Gastrocnemius medialis (tissue), 4 donors: ENCODE results near the gene TSPAN9. TPM values are rescaled to one million over a fixed set of nuclear protein-coding genes. Genes with fewer than 3 reads are reported as not detected.

Experiments
- ATAC-seq, 2 donors: fragments of 150-250 bp; one replicate each; pipeline ENCODE4 v1.9.1; 2016
- DNase-seq, 2 donors: peaks; one replicate each; pipeline ENCODE4 v3.0.0-alpha.2; 2019
- H3K27ac ChIP-seq, 4 donors: fragments of 200-600 bp; sonication (generic); 1 replicate in 1 of 4; 2 replicates in 3 of 4; pipeline ENCODE4 v1.5.1; 2016 to 2018; ENCODE audit warnings: mild to moderate bottlenecking in 2 of 4, moderate library complexity in 1 of 4
- H3K27me3 ChIP-seq, 3 donors: fragments of 200-600 bp; sonication (generic) in 2 of 3; 1 replicate in 1 of 3; 2 replicates in 2 of 3; pipeline versions ENCODE4 v1.5.1 to v1.6.0; 2016 to 2019; ENCODE audit warnings: mild to moderate bottlenecking in 1 of 3, moderate library complexity in 1 of 3
- H3K36me3 ChIP-seq, 2 donors: fragments of 200-600 bp; sonication (generic) in 1 of 2; one replicate each; pipeline ENCODE4 v1.5.1; 2017 to 2018
- H3K4me1 ChIP-seq, 2 donors: fragments of 200-600 bp; sonication (generic) in 1 of 2; one replicate each; pipeline ENCODE4 v1.5.1; 2016 to 2017; ENCODE audit warnings: mild to moderate bottlenecking in 2 of 2
- H3K4me3 ChIP-seq, 4 donors: fragments of 200-600 bp; sonication (generic) in 3 of 4; 1 replicate in 1 of 4; 2 replicates in 3 of 4; pipeline ENCODE4 v1.5.1; 2016 to 2019; ENCODE audit warnings: mild to moderate bottlenecking in 2 of 4
- H3K9me3 ChIP-seq, 3 donors: fragments of 200-600 bp; sonication (generic) in 2 of 3; 1 replicate in 1 of 3; 2 replicates in 2 of 3; pipeline ENCODE4 v1.5.1; 2016 to 2019
- CTCF ChIP-seq, 5 experiments: fragments of 450-650 bp in 3 of 5; fragments of 200-600 bp in 2 of 5; sonication (generic) in 2 of 5; IDR thresholded peaks in 4 of 5; conservative IDR thresholded peaks in 1 of 5; 1 replicate in 4 of 5; 2 replicates in 1 of 5; pipeline ENCODE4 v1.5.1; 2016 to 2019; ENCODE audit warnings: antibody characterized with exemption in 5 of 5, mild to moderate bottlenecking in 3 of 5, moderate library complexity in 3 of 5
- POLR2A ChIP-seq, 2 donors: fragments of 450-650 bp; IDR thresholded peaks; one replicate each; pipeline ENCODE4 v1.6.1; 2017; ENCODE audit warnings: antibody characterized with exemption in 2 of 2, mild to moderate bottlenecking in 2 of 2, moderate library complexity in 2 of 2
- in situ Hi-C, 4 donors: fragments of 200-750 bp; cut with MboI; loops; one replicate each; pipeline versions ENCODE4 v1.15.0 to v1.8.0; 2017; ENCODE audit warnings: low sequenced_read_pairs in 4 of 4
- intact Hi-C: fragments of 100-400 bp; cut with DNase I; formaldehyde crosslinking; loops from one replicate; pipeline ENCODE4 v1.15.1; 2023; ENCODE audit warnings: low total_unique reads
- total RNA-seq, 4 donors: library from RNA; depleted of rRNA; stranded (reverse); fragments of >200 nt; gene quantifications; one replicate each; pipeline versions ENCODE4 v1.1.0 to v1.2.3, GENCODE V29; 2016

TSPAN9 gene
- total RNA-seq, 4 donors from 2014 or later: 4.7 to 9.4 (median 7.4) TPM

- DNase-seq: no peak
- TF ChIP-seq CTCF (IDR thresholded peaks at IDR 0.05 in 4 of 5, conservative IDR thresholded peaks at IDR 0.05 in 1 of 5) (no peak), POLR2A (IDR thresholded peaks at IDR 0.05) (no peak)
- Histone ChIP-seq H3K9me3 (no peaks in the 10 kb centered on the region), H3K36me3 (no peaks in the 10 kb centered on the region), H3K27me3 (no peaks in the 10 kb centered on the region), H3K27ac (no peak overlapping the region), H3K4me3 (no peak overlapping the region), H3K4me1 (peaks cover 0 to 5% of the 10 kb centered on the region in 2 donors)
- in situ Hi-C loops (no loop called here), intact Hi-C loops (no loop called here)
- ATAC-seq: no peak
Observed at GRCh38 chr12:3110578-3110977, 33.4 kb downstream of the TSPAN9 start.

- in situ Hi-C loops: no loop called here
- Histone ChIP-seq H3K36me3 (no peaks in the 10 kb centered on the region), H3K4me3 (no peak overlapping the region), H3K27ac (no peak overlapping the region), H3K9me3 (no peaks in the 10 kb centered on the region), H3K4me1 (peaks cover 0 to 4% of the 10 kb centered on the region in 2 donors), H3K27me3 (no peaks in the 10 kb centered on the region)
- TF ChIP-seq POLR2A (IDR thresholded peaks at IDR 0.05) (no peak), CTCF (IDR thresholded peaks at IDR 0.05 in 4 of 5, conservative IDR thresholded peaks at IDR 0.05 in 1 of 5) (no peak)
- ATAC-seq (no peak), DNase-seq (no peak)
- intact Hi-C loops: no loop called here
Observed at GRCh38 chr12:3113671-3114325, 36.6 kb downstream of the TSPAN9 start.

GRCh38 chr12:3114671-3115070 lies 37.5 kb downstream of the TSPAN9 start:
- DNase-seq (no peak), ATAC-seq (no peak)
- Histone ChIP-seq H3K27me3 (no peaks in the 10 kb centered on the region), H3K4me3 (no peak overlapping the region), H3K9me3 (no peaks in the 10 kb centered on the region), H3K27ac (no peak overlapping the region), H3K36me3 (no peaks in the 10 kb centered on the region), H3K4me1 (peaks cover 7% of the 10 kb centered on the region in 2 donors)
- in situ Hi-C loops (no loop called here), intact Hi-C loops (no loop called here)
- TF ChIP-seq POLR2A (IDR thresholded peaks at IDR 0.05) (no peak), CTCF (IDR thresholded peaks at IDR 0.05 in 4 of 5, conservative IDR thresholded peaks at IDR 0.05 in 1 of 5) (no peak)

GRCh38 chr12:3115078-3115477 lies 37.9 kb downstream of the TSPAN9 start:
- in situ Hi-C loops (no loop called here), intact Hi-C loops (no loop called here)
- Histone ChIP-seq H3K4me1 (peaks cover 11% of the 10 kb centered on the region in 2 donors), H3K27me3 (no peaks in the 10 kb centered on the region), H3K4me3 (no peak overlapping the region), H3K36me3 (no peaks in the 10 kb centered on the region), H3K9me3 (no peaks in the 10 kb centered on the region), H3K27ac (no peak overlapping the region)
- no peak for TF ChIP-seq CTCF (IDR thresholded peaks at IDR 0.05 in 4 of 5, conservative IDR thresholded peaks at IDR 0.05 in 1 of 5)
- TF ChIP-seq POLR2A (IDR thresholded peaks at IDR 0.05): no peak
- ATAC-seq (no peak), DNase-seq (no peak)
